ENCODE measurements around the gene GATA2. TPM values are rescaled to one million over a fixed set of nuclear protein-coding genes. Genes with fewer than 3 reads are reported as not detected.

Gene GATA2
- total and polyA plus RNA-seq, 2 donors (not counting 1 experiment from before 2014, with no cell fraction given) = 0.27 TPM; not detected in 1

DNA sequence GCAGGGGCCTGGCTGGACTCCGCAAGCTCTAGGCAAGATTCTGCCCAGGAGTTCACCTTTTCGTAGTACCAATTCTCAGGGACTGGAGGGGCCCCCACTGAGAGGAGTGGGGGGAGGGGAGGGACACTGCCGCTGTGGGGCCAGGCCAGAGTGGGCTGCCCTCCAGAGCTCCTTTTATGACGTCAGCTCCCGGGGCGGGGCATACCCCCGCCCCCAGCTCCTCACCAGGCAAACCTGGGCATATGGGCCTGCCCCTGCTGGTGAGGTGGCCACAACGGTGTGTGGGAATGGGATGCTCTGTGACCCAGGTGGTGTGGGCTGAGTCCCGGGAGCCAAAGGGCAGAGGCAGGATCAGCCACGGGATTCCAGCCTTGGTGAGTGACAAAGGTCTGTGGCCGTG lies 29.6 kb downstream of the GATA2 start:
- no peaks in the 10 kb centered on the region for H3K9me3 Mint-ChIP-seq (ENCODE audit: insufficient read depth)
- H3K27ac Mint-ChIP-seq = no peak overlapping the region
- Histone ChIP-seq H3K4me2 (replicated peaks; ENCODE audit: low read depth, low read length, poor library complexity, severe bottlenecking) (no peak overlapping the region), H3K27ac (ENCODE audit: low read length in 2 of 2) (no peak overlapping the region), H3K36me3 (replicated peaks in 1 of 2; ENCODE audit: control extremely low read depth in 1 of 2, control insufficient read depth in 1 of 2, extremely low read depth in 1 of 2, insufficient read depth in 2 of 2, low read length in 1 of 2) (no peaks in the 10 kb centered on the region), H3K9ac (ENCODE audit: low read length) (no peak overlapping the region), H3K9me3 (ENCODE audit: control extremely low read depth in 1 of 3, control insufficient read depth in 2 of 3, insufficient read depth in 1 of 3, low read length in 2 of 3) (no peaks in the 10 kb centered on the region), H3K4me1 (ENCODE audit: control insufficient read depth in 2 of 2, insufficient read depth in 2 of 2, low read length in 2 of 2) (no peaks in the 10 kb centered on the region), H2AFZ (ENCODE audit: insufficient read depth, low read depth, low read length, poor library complexity, severe bottlenecking) (no peak overlapping the region), H3K27me3 (replicated peaks in 1 of 4; ENCODE audit: control extremely low read depth in 1 of 4, control insufficient read depth in 3 of 4, insufficient read depth in 4 of 4, low read length in 3 of 4) (peaks cover 0 to 3% (median 0%) of the 10 kb centered on the region in 4 experiments), H4K20me1 (ENCODE audit: control insufficient read depth, insufficient read depth, low read length, poor library complexity, severe bottlenecking) (no peaks in the 10 kb centered on the region), H3K4me3 (ENCODE audit: control extremely low read depth in 1 of 5, extremely low read depth in 1 of 5, insufficient read depth in 1 of 5, low read depth in 2 of 5, low read length in 4 of 5) (no peak overlapping the region), H3K79me2 (ENCODE audit: control insufficient read depth, insufficient read depth, low read length) (no peaks in the 10 kb centered on the region)
- POLR2A ChIA-PET = no interaction called here
- intact Hi-C loops (cut with micrococcal nuclease) = no loop called here
- DNase-seq (no peak), ATAC-seq (ENCODE audit: low read depth) (no peak)
- no peak overlapping the region for H3K4me3 Mint-ChIP-seq
- no peaks in the 10 kb centered on the region for H3K4me1 Mint-ChIP-seq
- TF ChIP-seq, protein P1, sequence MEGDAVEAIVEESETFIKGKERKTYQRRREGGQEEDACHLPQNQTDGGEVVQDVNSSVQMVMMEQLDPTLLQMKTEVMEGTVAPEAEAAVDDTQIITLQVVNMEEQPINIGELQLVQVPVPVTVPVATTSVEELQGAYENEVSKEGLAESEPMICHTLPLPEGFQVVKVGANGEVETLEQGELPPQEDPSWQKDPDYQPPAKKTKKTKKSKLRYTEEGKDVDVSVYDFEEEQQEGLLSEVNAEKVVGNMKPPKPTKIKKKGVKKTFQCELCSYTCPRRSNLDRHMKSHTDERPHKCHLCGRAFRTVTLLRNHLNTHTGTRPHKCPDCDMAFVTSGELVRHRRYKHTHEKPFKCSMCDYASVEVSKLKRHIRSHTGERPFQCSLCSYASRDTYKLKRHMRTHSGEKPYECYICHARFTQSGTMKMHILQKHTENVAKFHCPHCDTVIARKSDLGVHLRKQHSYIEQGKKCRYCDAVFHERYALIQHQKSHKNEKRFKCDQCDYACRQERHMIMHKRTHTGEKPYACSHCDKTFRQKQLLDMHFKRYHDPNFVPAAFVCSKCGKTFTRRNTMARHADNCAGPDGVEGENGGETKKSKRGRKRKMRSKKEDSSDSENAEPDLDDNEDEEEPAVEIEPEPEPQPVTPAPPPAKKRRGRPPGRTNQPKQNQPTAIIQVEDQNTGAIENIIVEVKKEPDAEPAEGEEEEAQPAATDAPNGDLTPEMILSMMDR (IDR thresholded peaks at IDR 0.05) = no peak
- no peak for TF ChIP-seq EZH2 (IDR thresholded peaks at IDR 0.05; ENCODE audit: borderline replicate concordance, insufficient read depth, low read depth, low read length, poor library complexity, severe bottlenecking)
- H3K27me3 Mint-ChIP-seq = peaks cover 26% of the 10 kb centered on the region
- CTCF ChIA-PET = no interaction called here
- 96% methylated on average over 7 of the region's 11 CpGs for WGBS (ENCODE audit: insufficient coverage)

DNA sequence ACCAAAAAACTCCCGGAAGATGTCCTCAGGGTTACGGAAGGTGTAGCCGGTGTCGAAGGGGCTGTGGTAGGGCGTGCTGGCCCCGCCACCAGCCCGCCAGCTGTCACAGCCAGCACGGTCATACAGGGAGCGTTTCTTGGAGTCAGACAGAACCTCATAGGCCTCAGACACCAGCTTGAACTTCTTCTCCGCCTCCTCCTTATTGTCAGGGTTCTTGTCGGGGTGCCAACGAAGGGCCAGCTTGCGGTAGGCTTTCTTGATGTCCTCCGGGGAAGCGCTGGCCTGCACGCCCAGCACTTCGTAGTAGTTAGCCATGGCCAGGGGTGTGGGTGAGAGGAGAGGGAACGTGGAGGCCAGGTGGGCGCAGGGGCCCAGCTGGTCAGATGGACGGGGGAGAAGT lies 30.1 kb downstream of the GATA2 start:
- no peaks in the 10 kb centered on the region for H3K9me3 Mint-ChIP-seq (ENCODE audit: insufficient read depth)
- Histone ChIP-seq H3K4me2 (replicated peaks; ENCODE audit: low read depth, low read length, poor library complexity, severe bottlenecking) (no peak overlapping the region), H3K4me1 (ENCODE audit: control insufficient read depth in 2 of 2, insufficient read depth in 2 of 2, low read length in 2 of 2) (no peaks in the 10 kb centered on the region), H4K20me1 (ENCODE audit: control insufficient read depth, insufficient read depth, low read length, poor library complexity, severe bottlenecking) (no peaks in the 10 kb centered on the region), H3K79me2 (ENCODE audit: control insufficient read depth, insufficient read depth, low read length) (no peaks in the 10 kb centered on the region), H3K9ac (ENCODE audit: low read length) (no peak overlapping the region), H3K4me3 (ENCODE audit: control extremely low read depth in 1 of 5, extremely low read depth in 1 of 5, insufficient read depth in 1 of 5, low read depth in 2 of 5, low read length in 4 of 5) (no peak overlapping the region), H3K27me3 (replicated peaks in 1 of 4; ENCODE audit: control extremely low read depth in 1 of 4, control insufficient read depth in 3 of 4, insufficient read depth in 4 of 4, low read length in 3 of 4) (peaks cover 0 to 3% (median 0%) of the 10 kb centered on the region in 4 experiments), H2AFZ (ENCODE audit: insufficient read depth, low read depth, low read length, poor library complexity, severe bottlenecking) (no peak overlapping the region), H3K27ac (ENCODE audit: low read length in 2 of 2) (no peak overlapping the region), H3K36me3 (replicated peaks in 1 of 2; ENCODE audit: control extremely low read depth in 1 of 2, control insufficient read depth in 1 of 2, extremely low read depth in 1 of 2, insufficient read depth in 2 of 2, low read length in 1 of 2) (no peaks in the 10 kb centered on the region), H3K9me3 (ENCODE audit: control extremely low read depth in 1 of 3, control insufficient read depth in 2 of 3, insufficient read depth in 1 of 3, low read length in 2 of 3) (no peaks in the 10 kb centered on the region)
- ATAC-seq (ENCODE audit: low read depth) (no peak), DNase-seq (no peak)
- no peak overlapping the region for H3K27ac Mint-ChIP-seq
- no peaks in the 10 kb centered on the region for H3K4me1 Mint-ChIP-seq
- TF ChIP-seq, protein P1 (IDR thresholded peaks at IDR 0.05) = no peak
- TF ChIP-seq EZH2 (IDR thresholded peaks at IDR 0.05; ENCODE audit: borderline replicate concordance, insufficient read depth, low read depth, low read length, poor library complexity, severe bottlenecking) = no peak
- 91% methylated on average over 20 of the region's 20 CpGs for WGBS (ENCODE audit: insufficient coverage)
- intact Hi-C loops (cut with micrococcal nuclease) = no loop called here
- peaks cover 26% of the 10 kb centered on the region for H3K27me3 Mint-ChIP-seq
- H3K4me3 Mint-ChIP-seq = no peak overlapping the region
- ChIA-PET POLR2A (no interaction called here), CTCF (no interaction called here)

Measured in B cell (primary cell).